DOHH2 (cell line): ENCODE data around the gene C1S.

Experiments
- CTCF ChIP-seq: fragments of 200-600 bp; sonication (generic); IDR thresholded peaks from one replicate; pipeline ENCODE4 v1.5.1; 2014; ENCODE audit warnings: antibody characterized with exemption, mild to moderate bottlenecking, low read depth, low read length; ENCODE audit not compliant: poor library complexity, severe bottlenecking
- EZH2phosphoT487 ChIP-seq: fragments of 200-600 bp; sonication (generic); IDR thresholded peaks from 2 replicates; pipeline ENCODE4 v1.6.1; 2017; ENCODE audit warnings: borderline replicate concordance, mild to moderate bottlenecking, antibody characterized with exemption, low read length, moderate library complexity, mixed read lengths

DNA sequence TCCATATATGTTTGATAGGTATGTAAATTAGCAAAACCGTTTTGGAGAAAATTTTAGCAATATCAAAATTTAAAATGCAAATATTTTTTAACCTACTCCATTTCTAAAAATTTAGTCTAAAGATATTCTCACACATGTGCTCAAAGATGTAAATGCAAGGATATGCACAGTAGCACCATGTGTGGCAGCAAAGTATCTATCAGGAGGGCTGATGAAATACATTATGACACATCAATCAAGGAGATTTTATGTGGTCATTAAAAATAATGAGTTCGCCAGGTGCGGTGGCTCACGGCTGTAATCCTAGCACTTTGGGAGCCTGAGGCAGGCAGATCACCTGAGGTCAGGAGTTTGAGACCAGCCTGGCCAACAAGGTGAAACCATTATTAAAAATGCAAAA is 39.7 kb downstream of the C1S start:
- TF ChIP-seq CTCF (no peak), EZH2phosphoT487 (no peak)
